ENCODE results near the gene MYRIP. TPM values are rescaled to one million over a fixed set of nuclear protein-coding genes. Genes with fewer than 3 reads are reported as not detected.

Gene MYRIP
- total and polyA plus RNA-seq, 2 of the 4 experiments (the other 2 are of a cell fraction), result not detected

GRCh38 chr3:40103829-40104228 is 294.4 kb downstream of the MYRIP start:
- intact Hi-C loops (cut with micrococcal nuclease) (no loop called here), in situ Hi-C loops (cut with MboI; ENCODE audit: low sequenced_read_pairs) (no loop called here), dilution Hi-C loops (cut with HindIII; ENCODE audit: low sequenced_read_pairs, unreplicated experiment) (no loop called here)
- H3K9ac ChIP-seq (ENCODE audit: low read depth, low read length), result no peak overlapping the region
- H2AK5ac ChIP-seq (ENCODE audit: low read depth, low read length), result no peak overlapping the region
- CTCF ChIA-PET, result no interaction called here
- H2BK5ac ChIP-seq (ENCODE audit: low read depth, low read length, poor library complexity, severe bottlenecking), result no peak overlapping the region
- H3K9me3 ChIP-seq (ENCODE audit: control insufficient read depth, insufficient read depth, low read length), result peaks cover 6% of the 10 kb centered on the region
- H2AK9ac ChIP-seq (replicated peaks; ENCODE audit: low read depth, low read length, poor library complexity), result no peak overlapping the region
- H3K79me1 ChIP-seq (ENCODE audit: low read depth in 1 of 2, low read length in 2 of 2), result no peaks in the 10 kb centered on the region
- no peak overlapping the region for H3K4me3 ChIP-seq (ENCODE audit: insufficient read depth, low read depth, low read length)
- no peak overlapping the region for H3K4me2 ChIP-seq (ENCODE audit: low read depth, low read length)
- no peaks in the 10 kb centered on the region for H3K36me3 ChIP-seq (ENCODE audit: control insufficient read depth, insufficient read depth, low read length)
- no peaks in the 10 kb centered on the region for H3K4me1 ChIP-seq (ENCODE audit: control insufficient read depth, insufficient read depth, low read length)
- no peak overlapping the region for H4K91ac ChIP-seq (ENCODE audit: insufficient read depth, low read depth, low read length)
- H2BK15ac ChIP-seq (ENCODE audit: low read depth, low read length), result no peak overlapping the region
- POLR2A ChIA-PET (ENCODE audit: unreplicated experiment), result no interaction called here
- H4K20me1 ChIP-seq (ENCODE audit: insufficient read depth, low read length), result no peaks in the 10 kb centered on the region
- no peak overlapping the region for H4K5ac ChIP-seq (ENCODE audit: low read depth, low read length)
- H3K9me1 ChIP-seq (ENCODE audit: insufficient read depth, low read length), result no peaks in the 10 kb centered on the region
- H3K14ac ChIP-seq (replicated peaks; ENCODE audit: low read depth, low read length), result no peak overlapping the region
- no peak overlapping the region for H3K56ac ChIP-seq (ENCODE audit: extremely low read depth, insufficient read depth, low read length)
- no peak overlapping the region for H3K23ac ChIP-seq (ENCODE audit: low read depth, low read length)
- no peak overlapping the region for H2BK120ac ChIP-seq (ENCODE audit: low read depth, low read length)
- H3K27me3 ChIP-seq (ENCODE audit: control insufficient read depth, insufficient read depth, low read length), result no peaks in the 10 kb centered on the region
- BruUV-seq (replicated peaks), result no TSS peak
- no peak overlapping the region for H4K8ac ChIP-seq (ENCODE audit: low read depth in 2 of 2, low read length in 2 of 2)
- no peak overlapping the region for H3K27ac ChIP-seq (ENCODE audit: insufficient read depth, low read length)
- no peak overlapping the region for H3K18ac ChIP-seq (ENCODE audit: low read depth, low read length)
- H2BK20ac ChIP-seq (ENCODE audit: low read depth, low read length), result no peak overlapping the region
- DNase-seq (no peak), ATAC-seq (ENCODE audit: low read depth) (no peak)
- no peak overlapping the region for H2AFZ ChIP-seq (replicated peaks; ENCODE audit: low read length, poor library complexity)
- TF ChIP-seq, protein P1, sequence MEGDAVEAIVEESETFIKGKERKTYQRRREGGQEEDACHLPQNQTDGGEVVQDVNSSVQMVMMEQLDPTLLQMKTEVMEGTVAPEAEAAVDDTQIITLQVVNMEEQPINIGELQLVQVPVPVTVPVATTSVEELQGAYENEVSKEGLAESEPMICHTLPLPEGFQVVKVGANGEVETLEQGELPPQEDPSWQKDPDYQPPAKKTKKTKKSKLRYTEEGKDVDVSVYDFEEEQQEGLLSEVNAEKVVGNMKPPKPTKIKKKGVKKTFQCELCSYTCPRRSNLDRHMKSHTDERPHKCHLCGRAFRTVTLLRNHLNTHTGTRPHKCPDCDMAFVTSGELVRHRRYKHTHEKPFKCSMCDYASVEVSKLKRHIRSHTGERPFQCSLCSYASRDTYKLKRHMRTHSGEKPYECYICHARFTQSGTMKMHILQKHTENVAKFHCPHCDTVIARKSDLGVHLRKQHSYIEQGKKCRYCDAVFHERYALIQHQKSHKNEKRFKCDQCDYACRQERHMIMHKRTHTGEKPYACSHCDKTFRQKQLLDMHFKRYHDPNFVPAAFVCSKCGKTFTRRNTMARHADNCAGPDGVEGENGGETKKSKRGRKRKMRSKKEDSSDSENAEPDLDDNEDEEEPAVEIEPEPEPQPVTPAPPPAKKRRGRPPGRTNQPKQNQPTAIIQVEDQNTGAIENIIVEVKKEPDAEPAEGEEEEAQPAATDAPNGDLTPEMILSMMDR (conservative IDR thresholded peaks at IDR 0.05; ENCODE audit: low read depth, low read length), result no peak
- TF ChIP-seq BHLHE40 (IDR thresholded peaks at IDR 0.05; ENCODE audit: low read depth, low read length) (no peak), POLR2A (IDR thresholded peaks at IDR 0.05; ENCODE audit: low read depth, low read length) (no peak), MXI1 (IDR thresholded peaks at IDR 0.05; ENCODE audit: borderline replicate concordance, low read depth, low read length) (no peak), RCOR1 (IDR thresholded peaks at IDR 0.05; ENCODE audit: insufficient replicate concordance, low read length) (no peak), CHD1 (IDR thresholded peaks at IDR 0.05; ENCODE audit: low read depth, low read length) (no peak), FOS (IDR thresholded peaks at IDR 0.05; ENCODE audit: low read depth, low read length) (no peak), RAD21 (IDR thresholded peaks at IDR 0.05; ENCODE audit: low read length) (no peak), SMC3 (IDR thresholded peaks at IDR 0.05; ENCODE audit: low read depth, low read length) (no peak), RFX5 (IDR thresholded peaks at IDR 0.05; ENCODE audit: low read depth, low read length) (no peak), MAZ (IDR thresholded peaks at IDR 0.05; ENCODE audit: borderline replicate concordance, low read depth, low read length) (no peak), NFE2L2 (IDR thresholded peaks at IDR 0.05; ENCODE audit: low read depth, low read length) (no peak), MAFK (IDR thresholded peaks at IDR 0.05; ENCODE audit: low read depth, low read length) (no peak), CEBPB (IDR thresholded peaks at IDR 0.05; ENCODE audit: low read depth, low read length) (no peak)
- TF ChIP-seq, protein P2, sequence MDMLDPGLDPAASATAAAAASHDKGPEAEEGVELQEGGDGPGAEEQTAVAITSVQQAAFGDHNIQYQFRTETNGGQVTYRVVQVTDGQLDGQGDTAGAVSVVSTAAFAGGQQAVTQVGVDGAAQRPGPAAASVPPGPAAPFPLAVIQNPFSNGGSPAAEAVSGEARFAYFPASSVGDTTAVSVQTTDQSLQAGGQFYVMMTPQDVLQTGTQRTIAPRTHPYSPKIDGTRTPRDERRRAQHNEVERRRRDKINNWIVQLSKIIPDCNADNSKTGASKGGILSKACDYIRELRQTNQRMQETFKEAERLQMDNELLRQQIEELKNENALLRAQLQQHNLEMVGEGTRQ (IDR thresholded peaks at IDR 0.05; ENCODE audit: low read depth, low read length), result no peak
- TF ChIP-seq, protein P3, sequence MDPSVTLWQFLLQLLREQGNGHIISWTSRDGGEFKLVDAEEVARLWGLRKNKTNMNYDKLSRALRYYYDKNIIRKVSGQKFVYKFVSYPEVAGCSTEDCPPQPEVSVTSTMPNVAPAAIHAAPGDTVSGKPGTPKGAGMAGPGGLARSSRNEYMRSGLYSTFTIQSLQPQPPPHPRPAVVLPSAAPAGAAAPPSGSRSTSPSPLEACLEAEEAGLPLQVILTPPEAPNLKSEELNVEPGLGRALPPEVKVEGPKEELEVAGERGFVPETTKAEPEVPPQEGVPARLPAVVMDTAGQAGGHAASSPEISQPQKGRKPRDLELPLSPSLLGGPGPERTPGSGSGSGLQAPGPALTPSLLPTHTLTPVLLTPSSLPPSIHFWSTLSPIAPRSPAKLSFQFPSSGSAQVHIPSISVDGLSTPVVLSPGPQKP (IDR thresholded peaks at IDR 0.05; ENCODE audit: borderline replicate concordance, low read depth, low read length), result no peak
- no peak overlapping the region for H3K4ac ChIP-seq (ENCODE audit: low read depth, low read length)
